Activated CD4-positive, CD25-positive, alpha-beta regulatory T cell treated with anti-CD3 and anti-CD28 coated beads, Interleukin-2, amount 50 U/mL, for 16 hours (primary cell): Measurements from ENCODE around the gene NGEF.

Source experiments
- DNase-seq: peaks from one replicate; pipeline ENCODE4 v3.0.0-alpha.2; 2020; ENCODE audit warnings: low read depth, low spot score

Gene NGEF

GRCh38 chr2:232897598-232898408 lies 115.3 kb downstream of the NGEF start:
- DNase-seq = no peak

DNA sequence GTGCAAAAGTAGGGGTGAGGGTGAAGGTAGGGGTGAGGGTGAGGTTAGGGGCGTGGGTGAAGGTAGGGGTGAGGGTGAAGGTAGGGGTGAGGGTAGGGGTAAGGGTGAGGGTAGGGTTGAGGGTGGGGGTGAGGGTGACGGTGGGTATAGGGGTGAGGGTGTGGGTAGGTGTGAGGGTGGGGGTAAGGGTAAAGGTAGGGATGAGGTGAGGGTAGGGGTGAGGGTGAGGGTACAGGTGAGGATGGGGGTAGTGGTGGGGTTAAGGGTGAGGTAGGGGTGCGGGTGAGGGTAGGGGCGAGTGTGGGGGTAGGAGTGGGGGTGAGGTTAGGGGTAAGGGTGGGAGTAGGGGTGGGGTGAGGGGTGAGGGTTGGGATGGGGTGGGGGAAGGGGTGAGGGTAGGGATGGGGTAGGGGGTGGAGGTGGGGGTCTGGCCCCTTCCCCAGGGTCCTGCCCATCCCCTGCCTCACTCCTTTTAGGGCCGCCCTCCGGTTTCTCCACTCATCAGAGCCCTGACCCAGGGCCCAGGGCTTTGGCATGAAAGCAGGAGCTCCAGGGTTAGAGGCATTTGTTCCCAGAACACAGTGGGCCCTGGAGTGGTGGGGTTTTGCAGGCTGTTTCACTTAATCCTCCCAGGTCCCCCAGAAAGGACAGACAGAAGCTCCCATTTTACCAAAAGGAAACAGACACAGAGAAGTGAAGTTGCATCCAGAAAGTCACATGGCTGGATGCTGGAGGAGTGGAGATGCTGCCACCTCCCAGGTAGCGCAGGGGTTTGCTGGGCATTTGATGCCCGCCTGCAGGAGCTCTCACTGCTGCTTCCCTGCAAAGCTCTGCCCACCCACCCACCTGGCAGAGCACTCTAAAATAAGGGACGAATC lies 116.1 kb downstream of the NGEF start:
- no peak for DNase-seq

- no peak for DNase-seq
Observed at GRCh38 chr2:232896111-232896510, 116.9 kb downstream of the NGEF start.

GRCh38 chr2:232894746-232895145 lies 118.3 kb downstream of the NGEF start:
- no peak for DNase-seq

- no peak for DNase-seq
Observed at GRCh38 chr2:232894251-232894650, 118.8 kb downstream of the NGEF start.

- no peak for DNase-seq
Observed at GRCh38 chr2:232893834-232894233, 119.2 kb downstream of the NGEF start.

DNA sequence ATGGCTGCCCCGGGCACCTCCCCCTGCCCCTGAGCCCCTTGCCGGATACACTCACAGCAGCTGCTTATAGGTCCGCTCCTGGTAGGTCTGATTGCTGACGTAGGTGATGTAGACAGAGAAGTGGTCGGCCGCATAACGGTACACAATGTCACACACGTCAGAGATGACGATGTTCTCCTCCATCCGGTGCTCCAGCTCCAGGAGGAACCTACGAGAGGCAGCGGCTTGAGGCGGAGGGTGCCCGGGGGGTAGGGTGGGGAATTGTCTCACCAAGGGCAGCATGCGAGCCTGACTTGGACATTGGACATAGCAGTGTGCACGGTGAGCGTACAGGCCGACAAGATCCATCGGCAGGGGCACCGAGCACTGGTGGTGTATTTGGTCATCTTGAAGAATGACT lies 120.2 kb downstream of the NGEF start:
- DNase-seq = no peak

DNA sequence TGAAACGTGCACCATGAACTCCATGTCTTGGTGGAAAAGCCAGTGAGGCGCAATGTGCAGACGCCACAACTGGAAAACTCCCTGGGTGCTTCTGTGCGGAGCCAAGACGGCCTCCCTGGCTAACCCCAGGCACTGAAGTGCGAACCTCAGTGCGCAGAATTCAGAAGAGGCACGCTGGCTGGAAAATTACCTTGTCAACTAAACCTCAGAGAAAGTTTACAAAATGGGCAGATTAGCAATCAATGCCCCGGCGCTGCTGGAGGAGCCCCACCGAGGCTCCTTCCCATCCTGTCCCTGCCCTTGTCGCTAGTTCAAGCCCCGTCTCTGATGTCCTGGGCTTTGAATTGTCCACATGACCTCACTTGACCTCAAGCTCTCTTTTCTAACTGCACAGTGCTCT lies 120.8 kb downstream of the NGEF start:
- DNase-seq = no peak

DNA sequence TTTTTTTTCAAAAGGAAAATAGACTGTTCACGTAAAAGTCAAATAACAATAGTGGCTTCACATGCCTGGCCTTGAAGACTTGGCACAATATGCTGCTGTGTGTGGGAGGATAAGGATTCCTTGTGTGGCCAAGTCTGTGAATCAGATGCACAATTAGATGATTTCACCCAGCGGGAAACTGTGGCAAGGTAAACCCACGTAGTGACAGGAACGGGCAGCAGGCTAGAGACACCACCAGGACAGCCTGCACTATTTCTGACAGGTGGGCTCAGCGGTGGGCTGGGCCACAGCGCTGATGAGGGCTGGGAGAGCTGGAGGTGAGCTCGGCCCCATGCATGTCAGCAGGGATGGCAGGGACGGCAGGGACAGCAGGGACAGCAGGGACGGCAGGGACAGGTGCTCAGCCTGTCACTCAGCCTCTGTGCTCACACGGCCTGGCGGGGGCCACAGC lies 121.4 kb downstream of the NGEF start:
- no peak for DNase-seq

DNA sequence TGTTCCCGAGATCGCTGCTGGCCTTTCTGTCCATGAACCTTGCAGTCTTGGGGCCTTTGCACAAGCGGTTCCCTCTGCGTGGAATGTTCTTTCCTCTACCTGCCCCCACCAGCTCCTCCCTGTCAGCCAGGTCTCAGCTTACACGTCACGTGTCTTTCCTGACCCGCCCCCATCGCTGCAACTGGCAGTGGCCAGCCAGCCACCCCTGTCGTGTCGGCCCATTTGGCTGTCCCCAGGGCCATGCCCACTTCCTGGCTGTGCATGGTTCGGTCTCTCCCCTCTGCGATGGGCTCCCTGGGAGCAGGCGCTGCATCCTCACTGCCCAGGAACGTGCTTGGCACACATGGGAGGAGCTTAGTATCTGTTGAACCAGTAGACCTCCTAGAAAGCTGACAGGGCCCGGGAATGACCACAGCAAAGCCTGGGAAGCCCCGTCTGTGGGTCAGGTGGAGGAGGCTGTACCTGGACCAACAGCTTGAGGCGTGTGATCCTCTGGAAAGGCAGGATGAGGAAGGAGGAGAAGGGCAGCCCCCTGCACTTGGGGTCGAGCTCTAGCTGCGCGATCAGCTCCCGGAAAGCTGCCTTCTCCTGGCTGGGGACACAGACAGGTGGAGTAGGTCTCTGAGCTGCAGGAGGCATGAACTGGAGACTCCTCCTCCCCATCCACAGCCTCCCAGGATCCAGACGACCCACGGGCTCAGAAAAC lies 122.0 kb downstream of the NGEF start:
- no peak for DNase-seq

DNA sequence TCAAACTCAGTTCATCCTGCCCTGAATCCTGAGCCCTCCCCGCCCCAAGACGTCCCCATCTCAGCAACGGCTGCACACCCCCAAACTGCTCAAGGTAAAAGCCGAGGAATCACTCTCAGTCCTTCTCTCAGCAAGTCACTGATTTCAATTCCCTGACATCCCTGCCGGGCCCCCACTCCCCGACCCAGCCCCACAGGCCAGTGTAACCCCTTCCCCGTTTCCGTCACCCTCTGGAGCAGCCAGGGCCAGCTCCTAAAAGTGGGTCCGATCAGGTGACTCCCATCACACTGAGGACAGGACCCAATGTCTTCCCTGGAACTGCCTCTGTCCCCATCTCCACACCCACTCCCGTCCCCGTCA lies 122.5 kb downstream of the NGEF start:
- no peak for DNase-seq

DNA sequence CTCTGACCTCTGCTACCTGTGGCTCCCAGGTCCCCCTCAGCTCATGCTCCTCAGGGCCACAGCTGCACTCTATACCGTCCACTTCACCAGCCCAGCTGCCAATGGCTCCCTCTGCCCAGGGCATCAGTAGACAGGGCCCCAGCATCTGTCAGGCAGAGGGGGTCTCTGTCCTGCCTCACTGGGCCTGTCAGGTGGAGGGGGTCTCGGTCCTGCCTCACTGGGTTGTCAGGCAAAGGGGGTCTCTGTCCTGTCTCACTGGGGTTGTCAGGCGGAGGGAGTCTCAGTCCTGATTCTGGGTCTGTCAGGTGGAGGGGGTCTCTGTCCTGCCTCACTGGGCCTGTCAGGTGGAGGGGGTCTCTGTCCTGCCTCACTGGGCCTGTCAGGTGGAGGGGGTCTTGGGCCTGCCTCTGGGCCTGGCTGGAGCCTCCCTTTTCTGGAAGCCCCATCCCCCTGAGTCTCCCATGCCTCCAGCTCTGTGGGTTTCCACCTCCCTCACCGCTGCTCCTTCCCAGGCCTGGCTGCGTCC lies 123.1 kb downstream of the NGEF start:
- no peak for DNase-seq

- no peak for DNase-seq
Observed at GRCh38 chr2:232888839-232889529, 124.1 kb downstream of the NGEF start.

GRCh38 chr2:232888099-232888836 lies 124.8 kb downstream of the NGEF start:
- DNase-seq = no peak

DNA sequence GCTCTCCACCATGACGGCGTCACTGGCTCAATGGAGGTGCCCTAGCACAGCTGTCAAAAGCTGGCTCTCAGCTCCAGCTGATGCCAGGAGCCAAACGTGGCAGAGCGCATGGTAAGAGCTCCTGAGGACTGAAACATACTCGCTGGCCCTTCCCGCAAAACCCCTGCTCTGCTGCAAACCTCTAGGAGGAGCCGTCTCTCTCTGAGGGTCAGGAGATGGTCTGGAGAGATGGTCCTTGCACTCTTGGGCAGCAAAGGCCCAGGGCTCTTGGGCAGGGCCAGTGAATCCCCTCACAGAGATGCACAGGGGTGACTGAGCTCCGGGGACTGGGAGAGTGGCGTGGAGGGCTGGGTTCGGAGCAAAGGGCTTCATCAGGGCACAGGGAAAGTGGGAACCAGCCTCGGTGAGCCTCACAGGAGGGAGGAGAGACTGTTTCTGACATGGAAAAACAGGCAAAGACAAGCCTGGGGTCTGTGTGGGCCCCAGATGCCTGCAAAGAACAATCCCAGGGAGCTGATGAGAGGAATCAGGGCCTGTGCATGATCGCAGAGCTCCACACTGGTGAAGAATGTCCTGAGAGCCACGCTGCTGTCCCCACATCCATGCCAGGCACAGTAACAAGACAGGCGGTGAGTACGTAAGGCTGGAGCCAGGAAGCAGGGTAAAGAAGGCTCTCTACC lies 125.7 kb downstream of the NGEF start:
- no peak for DNase-seq

DNA sequence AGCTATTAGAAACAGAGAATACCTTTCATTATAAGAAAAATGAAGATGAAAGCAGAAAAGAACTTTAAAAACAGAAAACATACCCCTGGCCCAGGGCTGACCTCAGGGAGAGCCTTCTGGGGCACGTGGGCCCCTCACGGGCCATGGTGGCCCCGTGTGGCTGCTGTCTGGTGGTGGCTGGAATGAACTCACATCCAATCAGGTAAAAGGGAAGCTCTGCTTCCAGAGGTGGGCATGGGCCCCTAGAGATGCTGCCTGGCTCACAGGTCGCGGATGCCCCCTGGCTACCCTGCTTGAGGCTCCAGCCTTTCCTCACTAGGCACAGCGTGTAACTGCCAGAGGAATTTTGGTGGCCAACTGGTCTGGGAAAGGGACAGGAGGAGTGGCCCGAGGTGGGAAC lies 126.4 kb downstream of the NGEF start:
- DNase-seq = no peak

DNA sequence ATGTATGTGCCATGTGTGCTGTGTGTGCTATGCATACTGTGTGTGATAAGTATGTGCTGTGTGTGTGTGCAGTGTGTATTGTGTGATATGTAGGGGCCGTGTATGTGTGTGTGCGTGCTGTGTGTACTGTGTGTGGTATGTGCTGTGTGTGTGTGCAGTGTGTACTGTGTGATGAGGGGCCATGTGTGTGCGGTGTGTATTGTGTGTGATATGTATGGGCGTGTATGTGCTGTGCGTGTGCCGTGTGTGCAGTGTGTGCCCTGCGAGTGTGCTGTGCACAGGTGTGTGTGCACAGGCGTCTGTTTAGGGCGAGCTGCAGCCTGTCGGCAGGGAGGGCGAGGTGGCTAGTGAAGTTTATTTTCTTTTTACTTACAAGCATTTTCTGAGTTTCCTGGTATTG lies 126.9 kb downstream of the NGEF start:
- no peak for DNase-seq

DNA sequence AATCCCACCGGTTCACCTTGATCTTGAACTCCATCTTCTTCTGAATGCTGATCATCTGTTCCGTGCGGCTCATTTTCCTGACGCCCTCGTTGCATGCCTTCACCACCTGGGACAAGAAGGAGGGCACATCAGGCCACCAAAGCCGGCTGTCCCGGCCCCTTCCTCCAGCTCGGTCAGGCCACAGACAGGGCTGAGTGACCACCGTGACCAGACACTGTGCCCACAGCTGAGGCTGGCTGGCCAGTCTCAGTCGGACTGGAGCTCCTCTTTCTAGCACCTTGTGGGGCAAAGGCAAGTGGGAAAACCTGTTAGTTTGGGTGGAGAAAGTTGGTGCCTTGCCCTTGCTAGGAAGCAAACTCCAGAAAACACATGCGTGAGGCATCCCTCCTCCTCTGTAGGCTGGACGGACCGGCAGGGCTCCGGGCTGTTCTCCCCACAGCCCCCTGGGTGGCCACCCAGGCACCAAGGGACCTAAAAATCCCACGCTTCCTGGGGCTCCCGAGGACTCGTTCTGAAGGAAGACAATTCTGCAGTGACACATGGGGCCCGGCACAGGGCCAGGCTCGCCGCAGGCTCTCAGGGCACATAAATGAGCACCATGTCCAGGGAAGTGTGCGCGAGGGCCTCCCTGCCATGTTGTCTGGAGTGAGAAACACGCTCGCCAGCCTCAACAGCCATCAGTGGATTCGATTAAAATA lies 127.6 kb downstream of the NGEF start:
- no peak for DNase-seq

DNA sequence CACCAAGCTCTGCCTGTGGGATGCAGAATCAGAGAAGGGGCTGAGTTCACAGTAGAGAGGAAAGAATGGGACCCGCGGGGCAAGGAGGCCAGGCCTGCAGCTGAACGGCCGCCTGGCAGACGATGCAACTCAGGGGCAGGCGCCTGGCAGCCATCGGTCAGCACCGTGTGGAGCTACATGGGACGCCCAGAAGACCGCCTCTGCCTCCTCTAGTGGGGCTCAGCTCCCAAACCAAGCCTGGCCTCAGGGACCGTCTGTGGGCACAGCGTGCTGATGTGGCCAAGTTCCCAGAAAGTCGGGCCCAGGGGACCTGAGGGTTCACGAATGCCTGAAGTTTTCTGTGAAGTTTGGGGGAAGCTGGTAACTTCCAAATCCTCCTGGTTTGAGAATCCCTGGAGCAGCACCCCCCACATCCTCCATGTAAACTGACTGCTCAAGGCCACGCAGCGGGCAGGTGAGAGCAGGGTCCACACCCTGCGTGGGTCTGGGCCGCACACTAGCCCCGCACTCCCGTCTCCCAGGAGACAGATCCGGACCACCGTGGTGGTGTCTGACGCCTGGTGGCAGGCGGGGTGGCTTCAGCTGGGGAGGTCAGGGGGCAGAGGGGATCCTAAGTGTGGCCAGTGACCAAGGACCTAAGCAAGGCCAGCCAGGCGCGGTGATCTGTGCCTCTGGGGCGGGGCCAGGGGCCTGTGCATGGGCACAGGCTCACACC lies 128.3 kb downstream of the NGEF start:
- no peak for DNase-seq
